Measurements from ENCODE around the gene CCNDBP1. TPM values are rescaled to one million over a fixed set of nuclear protein-coding genes. Genes with fewer than 3 reads are reported as not detected.
"Not testable (repeated sequence)": the region's sequence is repeated elsewhere in the genome, so short reads cannot be mapped to it uniquely, and the experiment has no call there.

CCNDBP1 gene
- total and polyA plus RNA-seq, 11 donors = 29.3 to 70.1 (median 59.0) TPM

DNA sequence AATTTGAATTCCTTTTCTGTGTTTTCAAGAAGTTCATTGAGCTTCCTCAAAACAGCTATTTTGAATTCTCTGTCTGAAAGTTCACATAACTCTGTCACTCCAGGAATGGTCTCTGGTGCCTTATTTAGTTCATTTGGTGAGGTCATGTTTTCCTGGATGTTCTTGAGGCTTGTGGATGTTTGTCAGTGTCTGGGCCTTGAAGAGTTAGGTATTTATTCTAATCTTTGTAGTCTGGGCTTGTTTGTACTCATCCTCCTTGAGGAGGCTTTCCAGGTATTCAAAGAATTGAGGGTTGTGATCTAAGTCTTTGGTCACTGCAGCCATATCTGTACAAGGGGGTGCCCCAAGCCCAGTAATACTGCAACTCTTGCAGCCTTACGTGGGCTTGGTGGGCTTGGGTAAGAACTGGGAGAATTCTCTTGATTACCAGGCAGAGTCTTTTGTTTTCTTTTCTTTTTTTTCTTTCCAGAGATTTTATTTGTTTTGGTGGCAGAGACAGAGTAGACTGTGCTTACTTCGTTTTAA, 19.3 kb upstream of the CCNDBP1 start:
- Histone ChIP-seq H3K9me3 (no peaks in the 10 kb centered on the region), H3K27me3 (no peaks in the 10 kb centered on the region), H3K4me3 (no peak overlapping the region), H3K36me3 (peaks cover 0 to 79% (median 60%) of the 10 kb centered on the region in 9 donors), H3K4me1 (peaks cover 0 to 15% (median 0%) of the 10 kb centered on the region in 12 donors), H3K27ac (no peak overlapping the region)
- DNase-seq (no peak), ATAC-seq (no peak)
- intact Hi-C loops (cut with DNase I) = loop anchor here in 1 of 10 donors (10.0 kb wide), 1 partner anchor 59 kb away; the partner anchor contains the start of gene EPB42
- WGBS, 4 donors = 95 to 99% (median 97%) methylated on average over 2 of the region's 2 CpGs
- TF ChIP-seq POLR2A (IDR thresholded peaks at IDR 0.05) = no peak
- TF ChIP-seq, protein P1, sequence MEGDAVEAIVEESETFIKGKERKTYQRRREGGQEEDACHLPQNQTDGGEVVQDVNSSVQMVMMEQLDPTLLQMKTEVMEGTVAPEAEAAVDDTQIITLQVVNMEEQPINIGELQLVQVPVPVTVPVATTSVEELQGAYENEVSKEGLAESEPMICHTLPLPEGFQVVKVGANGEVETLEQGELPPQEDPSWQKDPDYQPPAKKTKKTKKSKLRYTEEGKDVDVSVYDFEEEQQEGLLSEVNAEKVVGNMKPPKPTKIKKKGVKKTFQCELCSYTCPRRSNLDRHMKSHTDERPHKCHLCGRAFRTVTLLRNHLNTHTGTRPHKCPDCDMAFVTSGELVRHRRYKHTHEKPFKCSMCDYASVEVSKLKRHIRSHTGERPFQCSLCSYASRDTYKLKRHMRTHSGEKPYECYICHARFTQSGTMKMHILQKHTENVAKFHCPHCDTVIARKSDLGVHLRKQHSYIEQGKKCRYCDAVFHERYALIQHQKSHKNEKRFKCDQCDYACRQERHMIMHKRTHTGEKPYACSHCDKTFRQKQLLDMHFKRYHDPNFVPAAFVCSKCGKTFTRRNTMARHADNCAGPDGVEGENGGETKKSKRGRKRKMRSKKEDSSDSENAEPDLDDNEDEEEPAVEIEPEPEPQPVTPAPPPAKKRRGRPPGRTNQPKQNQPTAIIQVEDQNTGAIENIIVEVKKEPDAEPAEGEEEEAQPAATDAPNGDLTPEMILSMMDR (IDR thresholded peaks at IDR 0.05) = no peak

DNA sequence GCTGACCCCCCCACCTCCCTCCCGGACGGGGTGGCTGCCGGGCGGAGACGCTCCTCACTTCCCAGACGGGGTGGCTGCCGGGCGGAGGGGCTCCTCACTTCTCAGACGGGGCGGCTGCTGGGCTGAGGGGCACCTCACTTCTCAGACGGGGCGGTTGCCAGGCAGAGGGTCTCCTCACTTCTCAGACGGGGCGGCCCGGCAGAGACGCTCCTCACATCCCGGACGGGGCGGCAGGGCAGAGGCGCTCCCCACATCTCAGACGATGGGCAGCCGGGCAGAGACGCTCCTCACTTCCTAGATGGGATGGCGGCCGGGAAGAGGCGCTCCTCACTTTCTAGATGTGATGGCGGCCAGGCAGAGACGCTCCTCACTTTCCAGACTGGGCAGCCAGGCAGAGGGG, 17.9 kb upstream of the CCNDBP1 start:
- 94 to 98% (median 97%) methylated on average over 22 to 26 of the region's 28 CpGs; no CpG with 5 or more reads in 1 of the 4 donors for WGBS, 4 donors
- DNase-seq = not testable (repeated sequence)
- H3K36me3 ChIP-seq = peaks cover 0 to 79% (median 59%) of the 10 kb centered on the region in 9 donors

DNA sequence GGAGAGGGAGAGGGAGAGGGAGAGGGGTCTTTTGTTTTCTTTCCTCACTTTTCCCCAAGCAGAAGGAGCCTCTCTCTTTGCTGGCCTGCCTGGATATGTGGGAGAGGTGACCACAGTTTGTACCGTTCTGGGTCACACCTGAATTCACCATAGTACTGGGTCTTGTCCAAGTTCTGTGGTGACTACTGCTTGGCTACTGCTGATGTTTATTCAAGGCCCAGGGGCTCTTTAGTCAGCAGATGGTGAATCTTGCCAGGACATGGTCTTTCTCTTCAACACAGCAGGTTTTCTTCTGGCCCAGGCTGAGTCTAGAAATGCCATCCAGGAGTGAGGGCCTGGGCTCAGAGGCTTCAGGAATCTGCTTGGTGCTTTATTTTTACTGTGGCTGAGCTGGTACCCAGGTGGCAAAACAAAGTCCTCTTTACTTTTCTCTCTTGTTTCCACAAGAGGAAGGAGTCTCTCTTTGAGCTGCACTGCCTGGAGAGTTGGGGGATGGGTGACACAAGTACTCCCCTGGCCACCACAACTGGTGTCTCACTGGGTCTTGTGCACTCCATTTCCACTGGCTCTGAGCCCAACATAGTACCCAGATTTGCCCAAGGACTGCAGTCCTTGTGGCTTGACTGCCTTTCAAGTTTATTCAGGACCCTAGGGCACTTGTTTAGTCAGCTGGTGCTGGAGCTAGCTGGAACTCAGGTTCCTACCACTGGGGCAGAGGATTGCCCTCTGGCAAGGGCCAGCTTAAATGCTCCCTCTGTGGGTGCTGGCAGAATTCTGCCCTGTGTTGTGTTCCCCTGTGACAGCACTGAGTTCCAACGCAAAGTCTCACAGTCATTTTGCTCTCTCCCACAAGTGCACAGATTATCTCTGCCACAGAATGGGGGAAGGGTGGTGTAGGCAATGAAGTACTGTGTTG, 16.8 kb upstream of the CCNDBP1 start:
- TF ChIP-seq, protein P1 (IDR thresholded peaks at IDR 0.05) = no peak
- TF ChIP-seq POLR2A (IDR thresholded peaks at IDR 0.05) = no peak
- 22 to 57% (median 42%) methylated on average over 2 of the region's 2 CpGs for WGBS, 4 donors
- Histone ChIP-seq H3K36me3 (peaks cover 0 to 79% (median 64%) of the 10 kb centered on the region in 9 donors), H3K9me3 (peaks cover 0 to 11% (median 0%) of the 10 kb centered on the region in 12 donors), H3K4me3 (no peak overlapping the region), H3K27ac (peak overlapping the region in 10 of 12 donors; percentile 35 to 78 (median 56)), H3K27me3 (no peaks in the 10 kb centered on the region), H3K4me1 (peaks cover 0 to 15% (median 0%) of the 10 kb centered on the region in 12 donors)
- DNase-seq (peak in 4 of 5 donors; percentile 29 to 36 (median 32)), ATAC-seq (peak; percentile 87 to 96 (median 92))
- intact Hi-C loops (cut with DNase I) = loop anchor here in 1 of 10 donors (10.0 kb wide), 1 partner anchor 56 kb away; the partner anchor contains the start of gene EPB42

More for the DNA sequence above, 17.9 kb upstream of the CCNDBP1 start:
- not testable (repeated sequence) for H3K9me3 ChIP-seq, H3K4me3 ChIP-seq, H3K27ac ChIP-seq, H3K27me3 ChIP-seq, ATAC-seq
- intact Hi-C loops (cut with DNase I) = loop anchor here in 1 of 10 donors (10.0 kb wide), 1 partner anchor 58 kb away; the partner anchor contains the start of gene EPB42
- peaks cover 0 to 15% (median 0%) of the 10 kb centered on the region in 12 donors for H3K4me1 ChIP-seq

DNA sequence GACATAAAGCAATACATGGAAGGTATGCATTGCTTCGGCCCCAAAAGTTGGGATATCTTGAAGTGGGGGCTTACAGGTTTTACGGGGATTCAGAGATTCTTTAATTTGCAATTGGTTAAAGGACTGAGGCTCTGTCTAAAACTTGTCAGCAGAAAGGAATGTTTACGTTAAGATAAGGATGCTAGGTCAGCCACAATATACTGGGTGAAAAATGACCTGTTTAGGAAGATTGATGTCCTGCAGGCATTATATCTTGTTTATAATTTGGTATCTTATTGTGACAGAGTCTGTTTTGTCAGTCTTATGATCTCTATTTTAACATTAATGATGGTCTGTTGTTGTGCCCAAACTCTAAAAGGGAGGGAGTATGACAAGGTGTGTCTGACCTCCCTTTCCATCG, 15.3 kb upstream of the CCNDBP1 start:
- Histone ChIP-seq H3K4me3 (no peak overlapping the region), H3K9me3 (peaks cover 0 to 11% (median 0%) of the 10 kb centered on the region in 12 donors), H3K36me3 (peaks cover 0 to 81% (median 65%) of the 10 kb centered on the region in 9 donors), H3K4me1 (peaks cover 0 to 15% (median 0%) of the 10 kb centered on the region in 12 donors), H3K27me3 (no peaks in the 10 kb centered on the region), H3K27ac (no peak overlapping the region)
- no peak for DNase-seq
- no peak for ATAC-seq
- intact Hi-C loops (cut with DNase I) = loop anchor here in 1 of 10 donors (10.0 kb wide), 1 partner anchor 55 kb away; the partner anchor contains the start of gene EPB42
- no peak for TF ChIP-seq POLR2A (IDR thresholded peaks at IDR 0.05)
- TF ChIP-seq, protein P1 (IDR thresholded peaks at IDR 0.05) = no peak
- WGBS, 4 donors = 72 to 82% (median 77%) methylated on average over 4 of the region's 4 CpGs

DNA sequence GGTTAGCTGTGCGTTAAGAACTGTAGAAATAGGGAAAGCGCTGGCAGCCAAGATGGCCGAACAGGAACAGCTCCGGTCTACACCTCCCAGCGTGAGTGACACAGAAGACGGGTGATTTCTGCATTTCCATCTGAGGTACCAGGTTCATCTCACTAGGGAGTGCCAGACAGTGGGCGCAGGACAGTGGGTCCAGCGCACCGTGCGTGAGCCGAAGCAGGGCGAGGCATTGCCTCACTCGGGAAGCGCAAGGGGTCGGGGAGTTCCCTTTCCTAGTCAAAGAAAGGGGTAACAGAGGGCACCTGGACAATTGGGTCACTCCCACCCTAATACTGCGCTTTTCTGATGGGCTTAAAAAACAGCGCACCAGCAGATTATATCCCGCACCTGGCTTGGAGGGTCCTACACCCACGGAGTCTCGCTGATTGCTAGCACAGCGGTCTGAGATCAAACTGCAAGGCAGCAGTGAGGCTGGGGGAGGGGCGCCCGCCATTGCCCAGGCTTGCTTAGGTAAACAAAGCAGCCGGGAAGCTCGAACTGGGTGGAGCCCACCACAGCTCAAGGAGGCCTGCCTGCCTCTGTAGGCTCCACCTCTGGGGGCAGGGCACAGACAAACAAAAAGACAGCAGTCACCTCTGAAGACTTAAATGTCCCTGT, 9.4 kb upstream of the CCNDBP1 start:
- H3K27ac ChIP-seq; H3K4me1 ChIP-seq; intact Hi-C loops (cut with DNase I); DNase-seq; ATAC-seq; H3K4me3 ChIP-seq; H3K27me3 ChIP-seq: not testable (repeated sequence)
- Histone ChIP-seq H3K36me3 (peaks cover 0 to 85% (median 61%) of the 10 kb centered on the region in 9 donors), H3K9me3 (peaks cover 0 to 11% (median 0%) of the 10 kb centered on the region in 12 donors)
- WGBS, 4 donors = 96 to 98% (median 97%) methylated on average over 22 to 25 of the region's 25 CpGs

DNA sequence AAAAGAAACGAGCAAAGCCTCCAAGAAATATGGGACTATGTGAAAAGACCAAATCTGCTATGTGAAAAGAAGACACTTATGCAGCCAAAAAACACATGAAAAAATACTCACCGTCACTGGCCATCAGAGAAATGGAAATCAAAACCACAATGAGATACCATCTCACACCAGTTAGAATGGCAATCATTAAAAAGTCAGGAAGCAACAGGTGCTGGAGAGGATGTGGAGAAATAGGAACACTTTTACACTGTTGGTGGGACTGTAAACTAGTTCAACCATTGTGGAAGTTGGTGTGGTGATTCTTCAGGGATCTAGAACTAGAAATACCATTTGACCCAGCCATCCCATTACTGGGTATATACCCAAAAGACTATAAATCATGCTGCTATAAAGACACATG, 8.1 kb upstream of the CCNDBP1 start:
- H3K27ac ChIP-seq; H3K27me3 ChIP-seq; H3K4me1 ChIP-seq; DNase-seq; H3K4me3 ChIP-seq; intact Hi-C loops (cut with DNase I); ATAC-seq; H3K9me3 ChIP-seq: not testable (repeated sequence)
- 95 to 98% (median 97%) methylated on average over 2 of the region's 2 CpGs for WGBS, 4 donors
- peaks cover 0 to 83% (median 60%) of the 10 kb centered on the region in 9 donors for H3K36me3 ChIP-seq

Measured in heart left ventricle (tissue), 16 donors.